ENCODE results near the gene C1QTNF12.

Gene C1QTNF12

GRCh38 chr1:1281533-1282321 lies 35.2 kb upstream of the C1QTNF12 start:
- no peak for DNase-seq (ENCODE audit: low read depth)

GRCh38 chr1:1280782-1281481 lies 34.4 kb upstream of the C1QTNF12 start:
- DNase-seq (ENCODE audit: low read depth) = no peak

- DNase-seq (ENCODE audit: low read depth) = no peak
Measured at GRCh38 chr1:1279028-1279427, 32.5 kb upstream of the C1QTNF12 start.

- DNase-seq (ENCODE audit: low read depth) = no peak
Measured at GRCh38 chr1:1278620-1279019, 32.1 kb upstream of the C1QTNF12 start.

GRCh38 chr1:1275836-1276235 lies 29.3 kb upstream of the C1QTNF12 start:
- no peak for DNase-seq (ENCODE audit: low read depth)

- DNase-seq (ENCODE audit: low read depth) = no peak
Measured at GRCh38 chr1:1274931-1275431, 28.5 kb upstream of the C1QTNF12 start.

GRCh38 chr1:1274299-1274930 lies 27.9 kb upstream of the C1QTNF12 start:
- no peak for DNase-seq (ENCODE audit: low read depth)

- peak; percentile 67 for DNase-seq (ENCODE audit: low read depth)
Measured at GRCh38 chr1:1273512-1274298, 27.2 kb upstream of the C1QTNF12 start, which contains the start of gene UBE2J2. Gene UBE2J2, minus strand, starts transcription at chr1:1273854. Its CDS starts 5,862 bp downstream, at chr1:1267992.

- no peak for DNase-seq (ENCODE audit: low read depth)
Measured at GRCh38 chr1:1273209-1273511, 26.6 kb upstream of the C1QTNF12 start.

GRCh38 chr1:1272341-1273208 lies 26.1 kb upstream of the C1QTNF12 start:
- DNase-seq (ENCODE audit: low read depth) = no peak

GRCh38 chr1:1270813-1271212 lies 24.3 kb upstream of the C1QTNF12 start:
- no peak for DNase-seq (ENCODE audit: low read depth)

- DNase-seq (ENCODE audit: low read depth) = no peak
Measured at GRCh38 chr1:1268284-1268682, 21.8 kb upstream of the C1QTNF12 start.

- DNase-seq (ENCODE audit: low read depth) = no peak
Measured at GRCh38 chr1:1267488-1268283, 21.2 kb upstream of the C1QTNF12 start.

GRCh38 chr1:1264868-1265272 lies 18.3 kb upstream of the C1QTNF12 start:
- DNase-seq (ENCODE audit: low read depth) = peak; percentile 96

- no peak for DNase-seq (ENCODE audit: low read depth)
Measured at GRCh38 chr1:1264026-1264425, 17.5 kb upstream of the C1QTNF12 start.

GRCh38 chr1:1262758-1263157 lies 16.2 kb upstream of the C1QTNF12 start:
- no peak for DNase-seq (ENCODE audit: low read depth)

- no peak for DNase-seq (ENCODE audit: low read depth)
Measured at GRCh38 chr1:1262071-1262470, 15.5 kb upstream of the C1QTNF12 start.

GRCh38 chr1:1260843-1261560 lies 14.5 kb upstream of the C1QTNF12 start:
- DNase-seq (ENCODE audit: low read depth) = no peak

GRCh38 chr1:1259951-1260600 lies 13.6 kb upstream of the C1QTNF12 start:
- DNase-seq (ENCODE audit: low read depth) = no peak

Data from GM04504 (cell line).